ENCODE measurements around the gene FLT1. TPM values are rescaled to one million over a fixed set of nuclear protein-coding genes. Genes with fewer than 3 reads are reported as not detected.

The FLT1 gene
- total and polyA plus RNA-seq, 3 experiments from 2014 or later: 2.4 to 2.7 TPM; not detected in 1

GRCh38 chr13:28478127-28478526, 16.8 kb downstream of the FLT1 start:
- Histone ChIP-seq H3K9me3 (ENCODE audit: low read length) (no peaks in the 10 kb centered on the region), H3K27me3 (ENCODE audit: insufficient read depth, low read length, poor library complexity, severe bottlenecking) (no peaks in the 10 kb centered on the region), H3K36me3 (ENCODE audit: insufficient read depth, low read length) (no peaks in the 10 kb centered on the region), H3K4me3 (ENCODE audit: low read length) (no peak overlapping the region), H3K27ac (ENCODE audit: low read depth, low read length) (no peak overlapping the region), H3K4me1 (ENCODE audit: insufficient read depth, low read length) (no peaks in the 10 kb centered on the region)
- peaks cover 0 to 2% (median 0%) of the 10 kb centered on the region in 5 donors for H3K9me3 Mint-ChIP-seq
- no peak for DNase-seq
- peaks cover 1 to 52% of the 10 kb centered on the region in 2 donors for H3K27me3 Mint-ChIP-seq
- H3K4me1 Mint-ChIP-seq: no peaks in the 10 kb centered on the region
- ChIA-PET CTCF (no interaction called here), POLR2A (no interaction called here)
- H3K4me3 Mint-ChIP-seq: no peak overlapping the region
- no peak overlapping the region for H3K27ac Mint-ChIP-seq
- no peaks in the 10 kb centered on the region for H3K36me3 Mint-ChIP-seq

- DNase-seq: no peak
- ChIA-PET CTCF (no interaction called here), POLR2A (no interaction called here)
- Mint-ChIP-seq H3K27ac (no peak overlapping the region), H3K9me3 (peaks cover 0 to 2% (median 0%) of the 10 kb centered on the region in 5 donors), H3K4me1 (no peaks in the 10 kb centered on the region), H3K27me3 (peaks cover 1 to 54% of the 10 kb centered on the region in 2 donors), H3K36me3 (no peaks in the 10 kb centered on the region), H3K4me3 (no peak overlapping the region)
- Histone ChIP-seq H3K9me3 (ENCODE audit: low read length) (no peaks in the 10 kb centered on the region), H3K36me3 (ENCODE audit: insufficient read depth, low read length) (no peaks in the 10 kb centered on the region), H3K27ac (ENCODE audit: low read depth, low read length) (no peak overlapping the region), H3K4me1 (ENCODE audit: insufficient read depth, low read length) (no peaks in the 10 kb centered on the region), H3K4me3 (ENCODE audit: low read length) (no peak overlapping the region), H3K27me3 (ENCODE audit: insufficient read depth, low read length, poor library complexity, severe bottlenecking) (no peaks in the 10 kb centered on the region)
Measured at GRCh38 chr13:28477709-28477973, 17.3 kb downstream of the FLT1 start.

- Histone ChIP-seq H3K27me3 (ENCODE audit: insufficient read depth, low read length, poor library complexity, severe bottlenecking) (no peaks in the 10 kb centered on the region), H3K4me1 (ENCODE audit: insufficient read depth, low read length) (no peaks in the 10 kb centered on the region), H3K4me3 (ENCODE audit: low read length) (no peak overlapping the region), H3K9me3 (ENCODE audit: low read length) (no peaks in the 10 kb centered on the region), H3K27ac (ENCODE audit: low read depth, low read length) (no peak overlapping the region), H3K36me3 (ENCODE audit: insufficient read depth, low read length) (no peaks in the 10 kb centered on the region)
- H3K27ac Mint-ChIP-seq: no peak overlapping the region
- CTCF ChIA-PET: no interaction called here
- H3K4me1 Mint-ChIP-seq: no peaks in the 10 kb centered on the region
- DNase-seq: no peak
- H3K9me3 Mint-ChIP-seq: peaks cover 0 to 2% (median 0%) of the 10 kb centered on the region in 5 donors
- H3K4me3 Mint-ChIP-seq: no peak overlapping the region
- H3K27me3 Mint-ChIP-seq: peaks cover 1 to 54% of the 10 kb centered on the region in 2 donors
- no peaks in the 10 kb centered on the region for H3K36me3 Mint-ChIP-seq
- POLR2A ChIA-PET: no interaction called here
Measured at GRCh38 chr13:28476919-28477708, 17.8 kb downstream of the FLT1 start.

GRCh38 chr13:28475916-28476725, 18.8 kb downstream of the FLT1 start:
- Mint-ChIP-seq H3K4me3 (no peak overlapping the region), H3K27ac (no peak overlapping the region), H3K36me3 (no peaks in the 10 kb centered on the region), H3K27me3 (peaks cover 1 to 55% of the 10 kb centered on the region in 2 donors), H3K9me3 (no peaks in the 10 kb centered on the region), H3K4me1 (no peaks in the 10 kb centered on the region)
- no peak for DNase-seq
- H3K27me3 ChIP-seq (ENCODE audit: insufficient read depth, low read length, poor library complexity, severe bottlenecking): no peaks in the 10 kb centered on the region
- CTCF ChIA-PET: no interaction called here
- H3K9me3 ChIP-seq (ENCODE audit: low read length): no peaks in the 10 kb centered on the region
- no peak overlapping the region for H3K4me3 ChIP-seq (ENCODE audit: low read length)
- H3K36me3 ChIP-seq (ENCODE audit: insufficient read depth, low read length): no peaks in the 10 kb centered on the region
- POLR2A ChIA-PET: no interaction called here
- no peak overlapping the region for H3K27ac ChIP-seq (ENCODE audit: low read depth, low read length)
- no peaks in the 10 kb centered on the region for H3K4me1 ChIP-seq (ENCODE audit: insufficient read depth, low read length)

GRCh38 chr13:28474491-28475134, 20.3 kb downstream of the FLT1 start:
- H3K27me3 Mint-ChIP-seq: peaks cover 0 to 54% of the 10 kb centered on the region in 2 donors
- H3K27ac Mint-ChIP-seq: no peak overlapping the region
- Histone ChIP-seq H3K4me3 (ENCODE audit: low read length) (no peak overlapping the region), H3K36me3 (ENCODE audit: insufficient read depth, low read length) (no peaks in the 10 kb centered on the region), H3K4me1 (ENCODE audit: insufficient read depth, low read length) (no peaks in the 10 kb centered on the region), H3K27ac (ENCODE audit: low read depth, low read length) (no peak overlapping the region), H3K27me3 (ENCODE audit: insufficient read depth, low read length, poor library complexity, severe bottlenecking) (no peaks in the 10 kb centered on the region), H3K9me3 (ENCODE audit: low read length) (no peaks in the 10 kb centered on the region)
- no peak overlapping the region for H3K4me3 Mint-ChIP-seq
- no peaks in the 10 kb centered on the region for H3K36me3 Mint-ChIP-seq
- DNase-seq: no peak
- CTCF ChIA-PET: no interaction called here
- H3K4me1 Mint-ChIP-seq: no peaks in the 10 kb centered on the region
- H3K9me3 Mint-ChIP-seq: no peaks in the 10 kb centered on the region
- POLR2A ChIA-PET: no interaction called here

- POLR2A ChIA-PET: no interaction called here
- Mint-ChIP-seq H3K4me1 (no peaks in the 10 kb centered on the region), H3K4me3 (no peak overlapping the region), H3K27ac (no peak overlapping the region), H3K36me3 (no peaks in the 10 kb centered on the region), H3K9me3 (no peaks in the 10 kb centered on the region), H3K27me3 (peaks cover 0 to 49% of the 10 kb centered on the region in 2 donors)
- DNase-seq: no peak
- H3K27ac ChIP-seq (ENCODE audit: low read depth, low read length): no peak overlapping the region
- H3K27me3 ChIP-seq (ENCODE audit: insufficient read depth, low read length, poor library complexity, severe bottlenecking): no peaks in the 10 kb centered on the region
- no peaks in the 10 kb centered on the region for H3K9me3 ChIP-seq (ENCODE audit: low read length)
- H3K4me3 ChIP-seq (ENCODE audit: low read length): no peak overlapping the region
- H3K4me1 ChIP-seq (ENCODE audit: insufficient read depth, low read length): no peaks in the 10 kb centered on the region
- H3K36me3 ChIP-seq (ENCODE audit: insufficient read depth, low read length): no peaks in the 10 kb centered on the region
- CTCF ChIA-PET: no interaction called here
Measured at GRCh38 chr13:28473044-28473443, 21.9 kb downstream of the FLT1 start.

- H3K36me3 Mint-ChIP-seq: no peaks in the 10 kb centered on the region
- no peaks in the 10 kb centered on the region for H3K9me3 Mint-ChIP-seq
- H3K4me1 ChIP-seq (ENCODE audit: insufficient read depth, low read length): no peaks in the 10 kb centered on the region
- no peaks in the 10 kb centered on the region for H3K4me1 Mint-ChIP-seq
- no peak overlapping the region for H3K27ac Mint-ChIP-seq
- no peak overlapping the region for H3K4me3 Mint-ChIP-seq
- H3K36me3 ChIP-seq (ENCODE audit: insufficient read depth, low read length): no peaks in the 10 kb centered on the region
- H3K27me3 Mint-ChIP-seq: peaks cover 0 to 41% of the 10 kb centered on the region in 2 donors
- CTCF ChIA-PET: no interaction called here
- DNase-seq: no peak
- H3K27ac ChIP-seq (ENCODE audit: low read depth, low read length): no peak overlapping the region
- POLR2A ChIA-PET: no interaction called here
- H3K27me3 ChIP-seq (ENCODE audit: insufficient read depth, low read length, poor library complexity, severe bottlenecking): no peaks in the 10 kb centered on the region
- no peak overlapping the region for H3K4me3 ChIP-seq (ENCODE audit: low read length)
- H3K9me3 ChIP-seq (ENCODE audit: low read length): no peaks in the 10 kb centered on the region
Measured at GRCh38 chr13:28471421-28471820, 23.5 kb downstream of the FLT1 start.

GRCh38 chr13:28470296-28470695, 24.6 kb downstream of the FLT1 start:
- ChIA-PET CTCF (no interaction called here), POLR2A (no interaction called here)
- no peak overlapping the region for H3K27ac Mint-ChIP-seq
- H3K9me3 Mint-ChIP-seq: no peaks in the 10 kb centered on the region
- H3K36me3 Mint-ChIP-seq: no peaks in the 10 kb centered on the region
- H3K27ac ChIP-seq (ENCODE audit: low read depth, low read length): no peak overlapping the region
- H3K4me1 Mint-ChIP-seq: no peaks in the 10 kb centered on the region
- no peak overlapping the region for H3K4me3 ChIP-seq (ENCODE audit: low read length)
- peaks cover 2 to 48% of the 10 kb centered on the region in 2 donors for H3K27me3 Mint-ChIP-seq
- no peaks in the 10 kb centered on the region for H3K27me3 ChIP-seq (ENCODE audit: insufficient read depth, low read length, poor library complexity, severe bottlenecking)
- H3K4me1 ChIP-seq (ENCODE audit: insufficient read depth, low read length): no peaks in the 10 kb centered on the region
- no peaks in the 10 kb centered on the region for H3K36me3 ChIP-seq (ENCODE audit: insufficient read depth, low read length)
- no peak overlapping the region for H3K4me3 Mint-ChIP-seq
- no peak for DNase-seq
- no peaks in the 10 kb centered on the region for H3K9me3 ChIP-seq (ENCODE audit: low read length)

Data from CD8-positive, alpha-beta memory T cell (primary cell).